Lung (tissue), 12 donors: ENCODE results near the gene IFT57. TPM values are rescaled to one million over a fixed set of nuclear protein-coding genes. Genes with fewer than 3 reads are reported as not detected.
A peak's percentile ranks its signal among the peaks of the same experiment; 100 is the strongest.

Experiments used
- ATAC-seq: fragments of 200-7000 bp; cut with Tn5 transposase; one replicate; pipeline ENCODE4 v1.9.1; 2020; ENCODE audit warnings: moderate number of reproducible peaks; ENCODE audit not compliant: insufficient read depth, low FRiP score
- DNase-seq, 3 donors: peaks; one replicate each; pipeline ENCODE4 v3.0.0-alpha.2; 2013 to 2017
- H3K27ac ChIP-seq, 2 donors: one replicate each; pipeline ENCODE4 v1.5.1; 2013; ENCODE audit warnings: mild to moderate bottlenecking in 2 of 2, moderate library complexity in 2 of 2, control low read depth in 1 of 2, inconsistent platforms in 1 of 2, low read depth in 1 of 2, low read length in 1 of 2
- H3K27me3 ChIP-seq, 3 donors: one replicate each; pipeline ENCODE4 v1.5.1; 2013; ENCODE audit warnings: low read length in 2 of 3; ENCODE audit not compliant: control insufficient read depth in 3 of 3, insufficient read depth in 3 of 3
- H3K36me3 ChIP-seq, 4 donors: one replicate each; pipeline ENCODE4 v1.5.1; 2013; ENCODE audit warnings: low read length in 4 of 4, mild to moderate bottlenecking in 1 of 4, moderate library complexity in 1 of 4; ENCODE audit not compliant: control insufficient read depth in 4 of 4, insufficient read depth in 4 of 4
- H3K4me1 ChIP-seq, 5 donors: one replicate each; pipeline ENCODE4 v1.5.1; 2013; ENCODE audit warnings: low read length in 5 of 5, mild to moderate bottlenecking in 2 of 5, moderate library complexity in 1 of 5; ENCODE audit not compliant: control insufficient read depth in 5 of 5, insufficient read depth in 5 of 5
- H3K4me3 ChIP-seq: one replicate; pipeline ENCODE4 v1.5.1; 2013; ENCODE audit warnings: mild to moderate bottlenecking, control low read depth, moderate library complexity
- H3K9ac ChIP-seq, 2 donors: one replicate each; pipeline ENCODE4 v1.5.1; 2013; ENCODE audit warnings: low read length in 2 of 2, control low read depth in 1 of 2; ENCODE audit not compliant: insufficient read depth in 1 of 2
- H3K9me3 ChIP-seq, 4 donors: one replicate each; pipeline ENCODE4 v1.5.1; 2013; ENCODE audit warnings: low read length in 3 of 4, mild to moderate bottlenecking in 1 of 4, moderate library complexity in 1 of 4; ENCODE audit not compliant: control insufficient read depth in 4 of 4, insufficient read depth in 3 of 4
- CTCF ChIP-seq: IDR thresholded peaks from 2 replicates; pipeline ENCODE4 v1.5.1; 2012; ENCODE audit warnings: mild to moderate bottlenecking; ENCODE audit errors: control extremely low read depth, extremely low read depth
- WGBS, 2 donors: extraction: QIAGEN DNeasy Blood & Tissue Kit; methylation state at CpG; one replicate each; pipeline ENCODE4 v1.1.7; 2013; 5-methylcytosine and 5-hydroxymethylcytosine counted together
- polyA plus RNA-seq, 2 donors: library from polyadenylated mRNA; stranded (reverse); fragments of 200-250 nt; gene quantifications; one replicate each; pipeline ENCODE4 v1.2.1, GENCODE V29; 2013
- total RNA-seq, 2 donors: library from RNA; depleted of rRNA in 1 of 2; stranded (reverse); fragments of >200 nt in 1 of 2; gene quantifications; one replicate each; pipeline ENCODE4 v1.2.1, GENCODE V29; 2014 to 2021
- donor health status: control.
- donor health status: control.
- donor health status: Bipolar disorder and iron deficiency.
- donor health status: healthy.
- donor health status: DM: yes; HTN: yes; CAD: no.

IFT57 gene
- total and polyA plus RNA-seq, 4 donors: 66.1 to 205 (median 129) TPM

GRCh38 chr3:108130236-108130635 is 92.0 kb downstream of the IFT57 start:
- Histone ChIP-seq H3K9me3 (no peaks in the 10 kb centered on the region), H3K36me3 (no peaks in the 10 kb centered on the region), H3K27ac (no peak overlapping the region), H3K4me1 (peaks cover 0 to 11% (median 10%) of the 10 kb centered on the region in 5 donors), H3K27me3 (no peaks in the 10 kb centered on the region), H3K9ac (no peak overlapping the region), H3K4me3 (no peak overlapping the region)
- no peak for TF ChIP-seq CTCF
- ATAC-seq (no peak), DNase-seq (no peak)
- WGBS, 2 donors: 84 to 90% methylated on average over 4 of the region's 4 CpGs

GRCh38 chr3:108127301-108127988 is 94.8 kb downstream of the IFT57 start:
- Histone ChIP-seq H3K4me3 (no peak overlapping the region), H3K27me3 (no peaks in the 10 kb centered on the region), H3K4me1 (peaks cover 0 to 10% (median 0%) of the 10 kb centered on the region in 5 donors), H3K36me3 (no peaks in the 10 kb centered on the region), H3K27ac (peak overlapping the region in 1 of 2 donors; percentile 57), H3K9me3 (no peaks in the 10 kb centered on the region), H3K9ac (no peak overlapping the region)
- WGBS, 2 donors: 55 to 57% methylated on average over 9 of the region's 9 CpGs
- ATAC-seq: no peak
- no peak for TF ChIP-seq CTCF
- DNase-seq: no peak

- H3K4me1 ChIP-seq: peaks cover 0 to 7% (median 0%) of the 10 kb centered on the region in 5 donors
- ATAC-seq: no peak
- 76 to 97% methylated on average over 1 of the region's 1 CpG for WGBS, 2 donors
Measured at GRCh38 chr3:108126348-108126747, 95.9 kb downstream of the IFT57 start.

More at GRCh38 chr3:108126348-108126747, 95.9 kb downstream of the IFT57 start:
- Histone ChIP-seq H3K9me3 (no peaks in the 10 kb centered on the region), H3K4me3 (no peak overlapping the region), H3K9ac (no peak overlapping the region), H3K27ac (no peak overlapping the region), H3K27me3 (no peaks in the 10 kb centered on the region), H3K36me3 (no peaks in the 10 kb centered on the region)
- TF ChIP-seq CTCF: no peak
- no peak for DNase-seq
